ENCODE measurements around the gene GARIN5B. TPM values are rescaled to one million over a fixed set of nuclear protein-coding genes. Genes with fewer than 3 reads are reported as not detected.

GARIN5B gene
- total and polyA plus RNA-seq, 2 of the 13 experiments (the other 11 are each of a cell fraction or from before 2014, with no cell fraction given) = not detected

GRCh38 chr19:55372316-55373081 lies 9.4 kb upstream of the GARIN5B start (continued):
- TF ChIP-seq ZNF281 (CRISPR knock-in tag; IDR thresholded peaks at IDR 0.05; ENCODE audit: borderline replicate concordance) (no peak), RXRB (CRISPR knock-in tag; IDR thresholded peaks at IDR 0.05; ENCODE audit: borderline replicate concordance) (no peak), ZBTB10 (CRISPR knock-in tag; IDR thresholded peaks at IDR 0.05; ENCODE audit: borderline replicate concordance) (peak; percentile 54; the same call in 1 of the 2 replicates), ZFP90 (CRISPR knock-in tag; IDR thresholded peaks at IDR 0.05; ENCODE audit: borderline replicate concordance) (no peak), ZNF280D (CRISPR knock-in tag; IDR thresholded peaks at IDR 0.05) (no peak), THRA (CRISPR knock-in tag; IDR thresholded peaks at IDR 0.05; ENCODE audit: borderline replicate concordance) (no peak), ZNF652 (CRISPR knock-in tag; IDR thresholded peaks at IDR 0.05; ENCODE audit: borderline replicate concordance, low read depth) (no peak), ZBTB14 (CRISPR knock-in tag; IDR thresholded peaks at IDR 0.05) (no peak), CSRNP2 (CRISPR knock-in tag; conservative IDR thresholded peaks at IDR 0.05; ENCODE audit: low read depth) (no peak), SOX6 (IDR thresholded peaks at IDR 0.05) (no peak), SOX6 (CRISPR knock-in tag; IDR thresholded peaks at IDR 0.05) (no peak), HOXA3 (CRISPR knock-in tag; IDR thresholded peaks at IDR 0.05) (no peak), SRSF9 (IDR thresholded peaks at IDR 0.05; ENCODE audit: borderline replicate concordance, insufficient read depth, low read depth, low read length, poor library complexity, severe bottlenecking) (no peak), NCOR1 (IDR thresholded peaks at IDR 0.05; ENCODE audit: borderline replicate concordance, low read length) (no peak)
